Activated T-helper 9 cell treated with anti-CD3 and anti-CD28 coated beads, Interleukin-2, amount 50 U/mL, for 16 hours (primary cell): ENCODE results near the gene SAXO2.
"Not testable (repeated sequence)": the region's sequence is repeated elsewhere in the genome, so short reads cannot be mapped to it uniquely, and the experiment has no call there.

ENCODE experiments used
- DNase-seq: peaks from one replicate; pipeline ENCODE4 v3.0.0-alpha.2; 2020; ENCODE audit warnings: low read depth

The SAXO2 gene, protein sequence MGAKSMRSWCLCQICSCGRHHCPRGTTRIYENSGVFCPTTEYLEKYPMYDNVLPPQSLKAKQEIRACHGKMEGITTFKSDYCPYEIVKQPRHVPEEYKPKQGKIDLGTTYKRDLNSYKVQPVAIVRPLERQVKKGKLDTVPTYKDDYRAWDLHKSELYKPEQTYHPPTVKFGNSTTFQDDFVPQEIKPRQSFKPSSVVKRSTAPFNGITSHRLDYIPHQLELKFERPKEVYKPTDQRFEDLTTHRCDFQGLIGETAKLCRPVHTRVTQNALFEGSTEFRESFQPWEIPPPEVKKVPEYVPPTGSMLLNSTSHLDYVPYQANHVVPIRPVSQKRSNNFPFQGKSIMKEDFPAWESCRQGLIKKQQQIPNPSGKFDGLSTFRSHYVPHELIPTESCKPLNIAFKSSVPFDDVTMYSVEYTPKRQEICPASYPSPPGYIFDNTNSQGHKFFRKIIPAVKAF

DNA sequence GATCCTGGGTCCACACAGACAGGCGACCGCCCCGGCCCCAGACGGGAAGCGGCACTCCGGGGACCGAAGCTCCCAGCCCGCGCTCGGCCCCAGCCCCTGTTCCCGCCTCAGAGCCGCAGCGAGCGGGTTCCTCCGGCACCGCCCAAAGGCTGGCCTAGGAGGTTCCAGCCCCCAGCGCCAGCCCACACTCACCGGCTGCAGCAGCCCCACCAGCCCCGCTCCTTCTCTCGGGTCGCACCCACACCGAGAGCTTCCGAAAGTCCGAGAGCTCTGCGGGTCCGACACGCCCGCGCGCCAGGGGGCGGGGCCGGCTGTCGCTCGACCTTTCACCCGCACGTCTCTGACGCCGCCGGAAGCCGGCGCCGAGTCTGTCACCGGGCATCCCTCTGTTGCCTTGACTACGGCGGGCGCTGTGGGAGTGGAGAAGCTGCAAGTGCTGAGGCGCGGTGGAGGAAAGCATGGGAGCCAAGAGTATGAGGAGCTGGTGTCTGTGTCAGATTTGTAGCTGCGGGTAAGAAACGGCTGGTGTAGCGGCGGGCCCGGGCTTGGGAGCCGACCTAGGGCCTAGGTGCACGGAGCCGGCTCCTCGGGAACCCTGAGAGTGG is at the start of gene SAXO2, which contains the start of gene EFL1:
SAXO2 (plus strand) TSS at position 397 of the 605 bp plus-strand sequence; CDS start at position 459, 62 bp downstream.
EFL1 (minus strand) TSS at position 313 of the 605 bp plus-strand sequence. CDS start 956 bp downstream, outside the sequence.
- peak; percentile 80 for DNase-seq

DNA sequence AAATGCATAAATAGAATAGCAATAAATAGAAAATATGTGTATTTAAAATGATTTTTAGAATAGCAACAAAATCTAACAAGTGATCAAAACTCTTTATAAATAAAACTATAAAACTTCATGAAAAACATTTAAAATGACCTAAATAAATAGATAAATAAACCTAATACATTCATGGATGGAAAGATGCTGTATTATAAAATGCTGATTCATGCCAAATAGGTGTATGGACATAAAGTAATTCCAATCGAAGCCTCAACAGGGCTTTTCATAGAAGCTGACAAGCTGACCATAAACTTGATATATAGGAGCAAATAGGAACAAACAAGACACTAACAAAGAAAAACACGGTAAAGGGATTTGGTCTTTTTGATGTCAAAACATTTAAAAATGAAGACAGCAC is 46.5 kb upstream of the SAXO2 start:
- not testable (repeated sequence) for DNase-seq

DNA sequence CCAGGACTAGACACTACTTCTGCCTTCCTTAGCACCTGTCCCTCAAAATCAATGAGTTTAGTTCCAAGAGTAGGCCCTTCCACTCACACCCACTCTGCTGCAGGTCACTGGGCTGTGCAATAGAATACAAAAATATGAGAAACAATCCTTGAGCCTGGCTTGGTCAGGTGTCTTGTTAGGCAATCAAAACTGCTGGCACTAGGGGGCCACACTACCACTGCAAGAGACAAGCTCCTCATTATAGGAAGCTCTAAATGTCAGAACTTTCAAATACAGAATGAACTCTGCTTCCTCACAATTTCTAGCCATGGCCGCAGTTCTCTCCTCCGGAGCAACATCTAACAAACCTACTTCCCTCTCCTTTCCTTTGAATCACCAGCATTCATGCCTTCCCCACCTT is 41.1 kb upstream of the SAXO2 start:
- not testable (repeated sequence) for DNase-seq

DNA sequence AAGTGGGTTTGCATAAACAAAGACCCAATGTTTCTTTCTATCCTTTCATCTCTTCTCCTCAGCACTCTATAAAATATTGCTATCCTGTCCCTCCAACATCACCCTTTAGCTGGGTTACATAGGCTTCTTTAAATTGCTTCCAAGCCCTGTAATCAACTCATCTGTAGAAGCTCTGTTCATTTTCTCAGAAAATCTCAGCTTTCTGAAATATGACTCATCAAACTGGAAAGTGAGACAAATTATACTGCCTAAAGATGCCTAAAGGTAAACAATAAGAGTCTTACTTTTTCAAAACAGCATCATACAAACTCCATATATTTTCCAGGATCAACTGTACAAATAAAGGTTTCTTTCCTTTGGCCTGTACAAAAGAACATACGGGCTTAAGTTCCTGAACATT is 33.9 kb upstream of the SAXO2 start:
- DNase-seq = no peak

DNA sequence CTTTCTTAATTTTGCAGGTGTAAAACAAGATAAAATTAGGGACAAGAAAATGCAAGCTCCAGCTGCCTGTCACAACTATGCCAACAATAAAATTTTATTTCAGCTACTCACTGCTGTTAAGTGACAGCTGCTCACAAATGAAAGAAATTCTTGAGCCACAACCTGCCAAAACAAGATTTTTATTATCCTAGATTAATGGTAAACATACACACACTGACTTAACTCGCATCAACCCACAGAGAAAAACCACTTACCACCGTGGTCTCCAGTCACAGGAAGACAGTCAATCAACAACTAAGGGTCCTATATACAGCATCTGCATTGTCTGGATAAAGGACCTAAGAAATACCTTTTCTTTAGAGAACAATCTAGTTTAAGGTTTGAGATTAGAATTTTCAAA is 31.4 kb upstream of the SAXO2 start:
- no peak for DNase-seq

DNA sequence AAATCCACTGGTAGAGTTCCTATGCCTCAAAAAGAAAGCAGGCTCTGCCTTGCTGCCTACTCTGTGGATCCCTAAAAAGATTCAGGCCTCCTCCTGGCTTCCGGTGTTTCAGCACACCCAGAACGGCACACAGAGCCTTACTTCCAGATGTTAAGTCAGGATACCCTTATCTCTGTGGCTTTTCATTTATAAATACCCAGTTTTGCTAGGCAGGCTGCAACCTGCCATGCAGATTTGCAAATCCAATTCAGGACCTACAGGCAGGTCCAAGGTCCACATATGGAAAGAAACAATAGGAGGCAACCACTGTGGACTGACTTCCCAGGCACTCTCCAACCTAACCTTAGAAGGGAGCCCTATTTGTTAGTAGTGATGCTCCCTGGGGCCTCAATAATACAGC is 30.8 kb upstream of the SAXO2 start:
- no peak for DNase-seq

DNA sequence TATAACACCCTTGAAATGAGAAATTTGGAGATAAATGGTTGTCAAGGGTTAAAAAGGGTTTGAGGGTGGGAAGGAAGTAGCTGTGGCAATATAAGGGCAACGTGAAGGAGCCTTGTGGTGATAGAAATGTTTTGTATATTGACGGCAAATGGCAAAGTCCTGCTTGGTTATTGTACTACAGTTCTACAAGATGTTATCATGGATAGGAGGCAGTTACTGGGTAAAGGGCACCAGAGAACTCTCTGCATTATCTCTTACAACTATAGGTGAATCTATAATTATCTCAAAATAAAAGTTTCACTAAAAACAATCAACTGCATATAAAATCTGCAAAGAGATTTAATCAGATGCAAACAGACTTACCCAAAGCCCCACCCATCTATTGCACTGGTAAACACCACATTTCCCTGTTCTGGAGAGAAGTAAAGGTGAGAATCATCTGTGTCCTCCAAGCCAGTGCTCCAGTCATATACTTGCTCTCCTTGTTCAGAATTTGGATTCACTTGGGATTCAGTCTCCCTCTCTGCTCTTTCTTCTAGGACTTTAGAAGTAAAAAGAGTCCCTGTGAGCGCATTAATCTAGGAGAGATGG is 24.6 kb upstream of the SAXO2 start:
- not testable (repeated sequence) for DNase-seq

DNA sequence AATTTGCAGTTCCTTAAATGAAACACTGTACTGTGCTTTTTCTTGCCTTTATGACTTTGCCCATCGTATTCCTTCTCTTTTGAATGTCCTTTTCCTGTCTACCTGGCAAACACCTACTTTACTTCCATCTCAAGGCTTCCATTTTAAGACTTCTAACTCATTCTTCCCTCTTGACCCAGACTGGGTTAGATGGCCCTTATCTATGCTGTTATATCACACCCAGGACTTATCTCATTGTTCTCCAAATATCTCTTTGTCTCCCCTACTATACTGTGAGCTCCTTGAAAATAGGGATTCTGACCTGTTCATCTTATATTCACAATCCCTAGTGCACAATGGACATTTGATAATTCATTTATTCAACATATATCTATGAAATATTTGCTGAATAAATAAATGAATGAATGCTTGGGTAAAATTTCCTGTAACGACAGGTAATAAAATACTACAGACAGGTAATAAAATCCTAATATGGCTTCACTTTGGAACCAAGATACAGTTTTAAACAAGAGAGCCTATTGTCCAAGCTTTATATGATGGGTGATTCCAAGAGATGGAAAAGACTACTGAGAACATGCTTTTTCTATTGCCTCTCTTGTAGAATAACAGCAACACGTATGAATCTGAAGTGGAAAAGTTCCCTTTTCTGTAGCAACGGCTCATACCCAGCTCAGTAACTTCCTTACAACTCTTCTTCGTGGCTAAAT is 22.8 kb upstream of the SAXO2 start:
- no peak for DNase-seq

DNA sequence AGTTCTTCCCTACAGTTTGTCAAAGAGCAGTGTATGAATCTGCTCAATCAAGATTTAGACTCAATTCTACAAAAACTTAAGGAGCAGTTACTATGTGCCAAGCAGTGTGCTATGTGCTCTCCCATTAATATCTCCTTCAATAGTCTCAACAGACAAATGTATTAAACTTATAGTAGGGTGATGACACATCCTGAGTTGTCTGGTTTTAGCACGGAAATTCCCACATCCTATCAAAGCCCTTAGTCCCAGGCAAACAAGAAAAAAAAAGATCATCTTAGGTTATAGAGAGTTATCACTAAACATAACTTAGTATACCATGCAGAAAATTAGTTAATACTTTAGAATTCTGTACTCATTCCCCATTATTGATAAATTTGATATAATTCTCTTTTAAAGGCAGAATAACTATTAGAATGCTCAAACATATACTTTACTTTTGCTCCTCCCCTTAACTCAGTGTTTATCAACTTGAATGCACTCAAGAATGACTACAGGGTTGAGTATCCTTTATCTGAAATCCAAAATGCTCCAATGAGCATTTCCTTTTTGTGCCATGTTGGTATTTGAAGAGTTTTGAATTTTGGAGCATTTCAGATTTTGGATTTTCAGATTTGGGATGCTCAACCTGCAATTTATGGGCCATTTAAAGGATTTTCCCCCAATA is 20.6 kb upstream of the SAXO2 start:
- DNase-seq = not testable (repeated sequence)

DNA sequence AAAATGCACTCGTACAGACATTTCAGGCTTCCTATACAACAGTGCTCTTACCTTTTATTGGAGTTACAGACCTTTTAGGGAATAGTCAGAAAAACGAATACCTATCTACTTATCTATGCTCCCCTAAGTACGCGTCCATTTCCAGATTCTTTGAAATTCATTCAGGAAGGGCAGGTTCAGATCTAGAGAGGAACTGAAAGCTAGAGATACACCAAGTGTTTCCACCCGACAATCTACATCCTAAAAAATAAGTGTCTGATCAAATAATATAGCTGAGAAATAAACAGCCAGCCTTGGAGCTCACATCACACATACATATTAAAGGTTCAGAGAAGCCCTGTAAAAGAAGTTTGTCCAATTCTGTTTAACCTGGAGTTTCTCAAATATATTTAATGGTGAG is 19.0 kb upstream of the SAXO2 start:
- not testable (repeated sequence) for DNase-seq

DNA sequence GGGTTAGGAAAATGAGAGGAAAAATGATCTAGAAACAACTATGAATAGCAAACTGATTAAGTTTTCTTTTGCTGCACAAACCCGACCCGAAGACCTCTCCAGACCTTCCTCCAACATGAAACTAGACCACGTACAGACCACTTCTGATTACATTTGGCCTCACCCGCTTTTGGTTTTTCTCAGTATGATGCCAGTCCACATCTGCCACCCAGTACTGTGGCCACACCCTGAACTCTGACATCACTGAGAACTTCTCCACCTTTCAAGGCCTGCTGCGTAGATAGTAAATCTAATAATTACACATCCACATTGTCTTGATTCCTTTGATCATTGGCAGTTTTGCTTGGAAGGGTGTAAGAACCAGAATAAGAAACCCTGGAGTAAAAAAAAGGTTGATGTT is 16.7 kb upstream of the SAXO2 start:
- DNase-seq = not testable (repeated sequence)

DNA sequence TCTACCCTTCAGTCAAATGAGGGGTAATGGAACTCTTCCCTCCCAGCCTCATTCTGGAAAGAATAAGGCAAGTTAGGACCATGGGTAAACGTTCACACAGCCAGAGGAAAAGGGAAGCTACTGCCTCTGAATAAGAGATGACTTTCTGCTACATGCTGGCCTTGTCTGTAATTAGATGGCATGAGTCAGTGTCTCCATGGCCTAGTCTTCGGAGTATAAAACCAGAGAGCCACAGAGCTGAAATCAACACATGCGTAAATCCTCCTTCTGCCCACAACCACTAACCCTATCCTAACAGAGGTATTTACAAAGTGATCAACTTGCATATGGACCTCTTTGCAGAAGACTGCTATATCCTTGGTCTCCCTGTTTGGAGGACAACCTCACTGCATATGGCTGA is 14.4 kb upstream of the SAXO2 start:
- not testable (repeated sequence) for DNase-seq

DNA sequence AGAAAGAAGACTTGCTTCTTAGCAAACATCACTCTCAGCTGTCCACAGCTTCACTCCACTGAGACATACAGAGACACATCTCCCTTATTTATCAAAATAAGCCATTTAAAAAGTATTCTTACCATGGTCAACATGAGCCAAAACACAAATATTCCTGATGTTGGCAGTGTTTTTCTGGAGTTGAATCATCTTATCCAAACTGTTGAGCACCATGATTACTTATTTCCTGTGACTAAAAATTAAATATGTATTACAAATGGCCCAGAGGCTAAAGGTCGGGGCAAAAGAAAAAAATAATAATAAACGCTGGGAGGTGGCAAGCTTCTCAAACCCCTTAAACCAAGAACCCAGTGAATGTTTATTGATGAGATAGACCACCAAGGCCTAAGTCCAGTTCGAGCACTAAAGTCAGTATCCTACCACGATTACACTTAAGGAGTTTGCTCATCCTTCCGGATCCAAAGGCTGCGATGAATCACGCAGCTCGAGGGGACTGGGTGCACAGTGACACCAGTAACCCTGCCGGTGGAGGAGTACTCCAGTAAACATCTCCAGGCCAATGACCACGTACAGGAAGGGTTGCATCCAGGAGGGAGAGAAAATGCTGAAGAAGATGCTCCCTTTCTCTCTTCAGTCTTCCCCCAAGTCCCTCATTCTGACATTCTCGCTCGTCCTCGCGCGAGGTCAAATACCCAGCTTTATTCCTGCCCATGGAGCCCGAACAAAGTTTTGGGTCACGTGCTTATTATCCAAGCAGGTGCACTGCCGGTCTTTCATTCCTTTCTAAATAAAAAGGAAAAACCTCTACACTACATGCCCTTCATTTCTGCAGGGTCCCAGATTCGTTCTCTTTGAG is 824 bp upstream of the SAXO2 start:
- peak; percentile 14 for DNase-seq

DNA sequence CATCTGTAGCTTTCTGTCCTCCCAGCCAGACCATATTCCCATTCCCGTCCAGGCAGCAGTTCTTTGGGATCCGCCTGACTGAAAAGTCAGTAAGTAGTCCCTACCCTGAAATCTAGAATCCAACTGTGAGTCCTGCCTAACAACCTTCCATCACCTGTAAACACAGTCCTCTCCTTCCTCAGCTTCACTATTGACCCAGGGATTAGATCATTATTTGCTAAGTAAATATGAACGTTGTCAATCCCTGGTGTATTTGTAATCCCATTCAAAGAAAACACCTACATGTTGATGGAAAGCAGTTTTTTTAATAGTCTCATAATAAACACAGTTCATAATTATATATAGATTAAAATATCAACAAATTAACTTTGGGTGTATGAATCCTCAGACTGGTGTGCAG is 732 bp downstream of the SAXO2 start:
- no peak for DNase-seq

DNA sequence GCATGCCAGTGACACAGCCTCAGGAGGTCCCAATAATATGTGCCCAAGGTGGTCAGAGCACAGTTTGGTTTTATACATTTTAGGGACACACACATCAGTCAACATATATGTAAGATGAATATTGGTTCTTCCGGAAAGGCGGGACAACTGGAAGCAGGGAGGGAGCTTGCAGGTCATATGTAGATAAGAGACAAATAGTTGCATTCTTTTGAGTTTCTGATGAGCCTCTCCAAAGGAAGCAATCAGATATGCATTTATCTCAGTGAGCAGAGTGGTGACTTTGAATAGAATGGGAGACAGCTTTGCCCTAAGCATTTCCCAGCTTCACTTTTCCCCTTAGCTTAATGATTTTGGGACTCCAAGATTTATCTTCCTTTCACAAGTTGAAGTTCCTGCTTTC is 4.5 kb downstream of the SAXO2 start:
- DNase-seq = not testable (repeated sequence)

DNA sequence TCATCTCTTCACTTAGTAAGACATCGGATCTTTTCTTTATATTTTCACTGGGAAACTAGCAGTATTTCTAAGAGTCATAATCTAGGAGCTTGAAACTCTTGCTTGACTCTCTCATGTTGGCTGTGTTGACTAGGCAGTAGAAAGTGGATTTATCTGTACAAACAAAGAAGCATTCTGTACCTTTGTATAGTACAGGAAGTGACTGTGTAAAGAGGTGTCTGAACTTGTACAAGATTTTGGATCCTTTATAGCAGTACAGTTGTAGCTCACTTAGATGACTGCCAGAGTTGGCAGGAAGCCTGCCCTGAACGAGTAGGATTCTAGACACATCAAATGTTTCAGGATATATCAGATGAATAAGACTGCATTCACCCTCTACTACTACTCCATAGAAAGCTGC is 5.8 kb downstream of the SAXO2 start:
- DNase-seq = not testable (repeated sequence)

DNA sequence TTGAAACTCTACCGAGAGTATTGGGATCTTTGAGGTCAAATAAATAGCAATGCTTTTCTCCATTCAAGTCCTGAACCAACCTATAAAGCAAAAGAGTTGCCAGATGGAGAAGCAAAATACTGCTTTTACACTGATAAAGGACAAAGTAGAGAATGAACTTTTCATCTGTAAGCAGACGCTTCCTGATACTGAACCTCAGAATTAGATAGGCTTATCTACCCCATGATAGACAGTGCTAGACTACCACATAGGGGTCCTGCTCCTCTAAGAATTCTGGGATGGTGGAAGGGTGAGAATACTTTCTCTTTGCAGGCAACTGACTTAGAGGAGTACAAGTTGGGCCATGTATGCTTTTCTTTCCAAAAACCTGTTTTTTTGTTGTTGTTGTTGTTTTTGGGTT is 9.5 kb downstream of the SAXO2 start:
- DNase-seq = no peak

DNA sequence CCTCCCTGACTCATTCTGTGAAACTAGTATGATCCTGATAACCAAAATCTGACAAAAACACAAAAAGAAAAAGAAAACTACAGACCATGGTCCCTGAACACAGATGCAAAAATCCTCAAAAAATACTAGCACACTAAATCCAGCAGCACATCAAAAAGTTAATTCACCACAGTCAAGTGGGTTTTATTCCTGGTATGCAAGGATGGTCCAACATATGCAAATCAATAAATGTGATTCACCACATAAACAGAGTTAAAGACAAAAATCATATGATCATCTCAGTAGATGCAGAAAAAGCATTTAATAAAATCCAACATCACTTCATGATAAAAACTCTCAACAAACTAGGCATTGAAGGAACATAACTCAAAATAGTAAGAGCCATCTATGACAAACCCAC is 12.8 kb downstream of the SAXO2 start:
- DNase-seq = no peak

DNA sequence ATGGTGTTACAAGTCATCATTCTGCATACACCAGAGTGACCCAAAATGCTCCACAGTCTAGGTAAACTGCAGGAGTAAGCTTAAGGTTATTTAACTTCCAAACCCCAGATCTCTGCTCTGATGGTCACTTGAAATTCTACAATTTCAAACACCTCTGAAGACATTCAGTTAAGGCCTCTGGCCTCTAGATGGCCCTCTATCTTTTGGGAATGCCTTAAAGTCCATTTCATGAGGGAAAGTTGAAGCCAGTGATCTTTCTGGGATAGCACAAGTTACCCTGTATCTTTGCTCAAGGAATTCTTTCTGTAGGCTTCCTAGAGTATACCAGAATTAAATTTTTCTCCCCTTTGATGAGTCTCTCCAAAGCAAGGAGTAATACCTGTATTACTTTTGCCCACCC is 18.7 kb downstream of the SAXO2 start:
- not testable (repeated sequence) for DNase-seq

DNA sequence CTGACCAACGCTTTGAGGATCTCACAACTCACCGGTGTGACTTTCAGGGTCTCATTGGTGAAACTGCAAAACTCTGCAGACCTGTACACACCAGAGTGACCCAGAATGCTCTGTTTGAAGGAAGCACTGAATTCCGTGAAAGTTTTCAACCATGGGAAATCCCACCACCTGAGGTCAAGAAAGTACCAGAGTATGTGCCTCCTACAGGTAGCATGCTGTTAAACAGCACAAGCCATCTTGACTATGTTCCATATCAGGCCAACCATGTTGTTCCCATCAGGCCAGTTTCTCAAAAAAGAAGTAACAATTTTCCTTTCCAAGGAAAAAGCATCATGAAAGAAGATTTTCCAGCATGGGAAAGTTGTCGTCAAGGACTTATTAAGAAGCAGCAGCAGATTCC is 19.8 kb downstream of the SAXO2 start:
- DNase-seq = not testable (repeated sequence)

DNA sequence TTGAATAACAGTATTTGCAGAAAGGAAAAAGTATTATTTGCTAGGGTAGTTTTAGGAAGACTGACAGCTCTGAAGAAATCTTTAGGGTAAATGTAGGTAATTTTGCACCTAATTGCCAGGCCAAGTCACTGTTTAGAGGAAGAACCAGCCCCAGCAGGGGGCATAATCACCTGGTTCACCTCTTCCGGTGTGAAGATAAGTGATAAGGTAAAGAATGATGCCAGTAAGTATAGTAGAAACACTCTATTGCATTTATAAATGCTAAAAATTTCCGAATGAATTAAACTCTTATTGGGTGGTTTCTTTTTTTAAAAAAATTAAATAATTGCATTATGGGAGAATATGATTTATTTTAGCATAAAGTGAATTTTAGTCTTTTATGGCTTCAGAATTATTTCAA is 21.8 kb downstream of the SAXO2 start:
- not testable (repeated sequence) for DNase-seq
